SHP77 (cell line): ENCODE results near the gene CLPTM1.
"Not testable (repeated sequence)": the region's sequence is repeated elsewhere in the genome, so short reads cannot be mapped to it uniquely, and the experiment has no call there.

Experiments
- DNase-seq, 2 experiments: peaks; one replicate each; lab custom pipeline; 2025; lab: John Stamatoyannopoulos, UW

Gene CLPTM1, protein sequence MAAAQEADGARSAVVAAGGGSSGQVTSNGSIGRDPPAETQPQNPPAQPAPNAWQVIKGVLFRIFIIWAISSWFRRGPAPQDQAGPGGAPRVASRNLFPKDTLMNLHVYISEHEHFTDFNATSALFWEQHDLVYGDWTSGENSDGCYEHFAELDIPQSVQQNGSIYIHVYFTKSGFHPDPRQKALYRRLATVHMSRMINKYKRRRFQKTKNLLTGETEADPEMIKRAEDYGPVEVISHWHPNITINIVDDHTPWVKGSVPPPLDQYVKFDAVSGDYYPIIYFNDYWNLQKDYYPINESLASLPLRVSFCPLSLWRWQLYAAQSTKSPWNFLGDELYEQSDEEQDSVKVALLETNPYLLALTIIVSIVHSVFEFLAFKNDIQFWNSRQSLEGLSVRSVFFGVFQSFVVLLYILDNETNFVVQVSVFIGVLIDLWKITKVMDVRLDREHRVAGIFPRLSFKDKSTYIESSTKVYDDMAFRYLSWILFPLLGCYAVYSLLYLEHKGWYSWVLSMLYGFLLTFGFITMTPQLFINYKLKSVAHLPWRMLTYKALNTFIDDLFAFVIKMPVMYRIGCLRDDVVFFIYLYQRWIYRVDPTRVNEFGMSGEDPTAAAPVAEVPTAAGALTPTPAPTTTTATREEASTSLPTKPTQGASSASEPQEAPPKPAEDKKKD

DNA sequence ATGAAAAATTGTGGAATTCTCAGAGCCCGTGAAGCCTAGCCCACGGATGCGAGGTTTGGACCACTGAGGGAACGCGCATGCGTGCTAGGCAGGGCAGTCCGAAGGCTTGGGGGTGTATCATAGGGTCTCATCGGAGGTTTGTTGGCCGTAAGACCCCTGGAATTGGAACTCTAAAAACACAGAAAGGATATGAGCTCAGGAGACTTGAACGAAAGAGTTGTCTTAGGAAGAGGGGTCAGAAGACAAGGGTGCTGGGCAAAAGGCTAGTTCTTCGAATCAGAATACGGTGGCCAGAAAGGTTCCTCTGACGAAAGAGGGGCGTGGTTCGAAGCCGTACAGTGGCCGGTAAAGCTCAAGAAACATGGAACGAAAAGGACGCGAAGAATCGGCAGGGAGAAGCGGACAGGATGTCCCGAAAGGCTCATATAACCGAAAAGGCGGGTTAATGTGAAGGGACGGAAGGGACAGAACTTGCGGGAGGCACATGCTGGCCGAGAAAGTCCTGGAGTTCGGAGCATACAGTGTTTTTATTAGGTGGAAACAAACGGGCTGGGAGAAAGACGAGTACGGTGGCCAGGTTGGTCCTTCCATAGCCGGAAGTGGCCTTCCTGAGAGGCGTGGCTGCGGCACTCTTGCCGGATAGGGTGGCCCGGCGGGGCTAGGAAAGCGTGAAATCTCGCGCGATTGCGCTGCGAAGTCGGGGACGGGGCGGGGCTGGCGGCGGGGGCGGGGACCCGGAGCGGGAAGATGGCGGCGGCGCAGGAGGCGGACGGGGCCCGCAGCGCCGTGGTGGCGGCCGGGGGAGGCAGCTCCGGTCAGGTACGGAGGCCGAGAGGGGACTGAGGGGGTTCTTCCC lies at the start of gene CLPTM1:
CLPTM1 (plus strand) TSS at position 732 of the 856 bp plus-strand sequence; CDS start at position 748, 16 bp downstream.
- DNase-seq, result peak; percentile 88 to 93

DNA sequence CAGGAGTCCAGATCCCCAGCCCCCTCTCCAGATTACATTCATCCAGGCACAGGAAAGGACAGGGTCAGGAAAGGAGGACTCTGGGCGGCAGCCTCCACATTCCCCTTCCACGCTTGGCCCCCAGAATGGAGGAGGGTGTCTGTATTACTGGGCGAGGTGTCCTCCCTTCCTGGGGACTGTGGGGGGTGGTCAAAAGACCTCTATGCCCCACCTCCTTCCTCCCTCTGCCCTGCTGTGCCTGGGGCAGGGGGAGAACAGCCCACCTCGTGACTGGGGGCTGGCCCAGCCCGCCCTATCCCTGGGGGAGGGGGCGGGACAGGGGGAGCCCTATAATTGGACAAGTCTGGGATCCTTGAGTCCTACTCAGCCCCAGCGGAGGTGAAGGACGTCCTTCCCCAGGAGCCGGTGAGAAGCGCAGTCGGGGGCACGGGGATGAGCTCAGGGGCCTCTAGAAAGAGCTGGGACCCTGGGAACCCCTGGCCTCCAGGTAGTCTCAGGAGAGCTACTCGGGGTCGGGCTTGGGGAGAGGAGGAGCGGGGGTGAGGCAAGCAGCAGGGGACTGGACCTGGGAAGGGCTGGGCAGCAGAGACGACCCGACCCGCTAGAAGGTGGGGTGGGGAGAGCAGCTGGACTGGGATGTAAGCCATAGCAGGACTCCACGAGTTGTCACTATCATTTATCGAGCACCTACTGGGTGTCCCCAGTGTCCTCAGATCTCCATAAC lies 49.6 kb upstream of the CLPTM1 start, which contains the start of gene APOE:
APOE (plus strand) TSS at position 360 of the 724 bp plus-strand sequence. CDS start 829 bp downstream, outside the sequence.
- no peak for DNase-seq

DNA sequence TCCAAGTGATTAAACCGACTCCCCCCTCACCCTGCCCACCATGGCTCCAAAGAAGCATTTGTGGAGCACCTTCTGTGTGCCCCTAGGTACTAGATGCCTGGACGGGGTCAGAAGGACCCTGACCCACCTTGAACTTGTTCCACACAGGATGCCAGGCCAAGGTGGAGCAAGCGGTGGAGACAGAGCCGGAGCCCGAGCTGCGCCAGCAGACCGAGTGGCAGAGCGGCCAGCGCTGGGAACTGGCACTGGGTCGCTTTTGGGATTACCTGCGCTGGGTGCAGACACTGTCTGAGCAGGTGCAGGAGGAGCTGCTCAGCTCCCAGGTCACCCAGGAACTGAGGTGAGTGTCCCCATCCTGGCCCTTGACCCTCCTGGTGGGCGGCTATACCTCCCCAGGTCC lies 47.6 kb upstream of the CLPTM1 start:
- no peak for DNase-seq

DNA sequence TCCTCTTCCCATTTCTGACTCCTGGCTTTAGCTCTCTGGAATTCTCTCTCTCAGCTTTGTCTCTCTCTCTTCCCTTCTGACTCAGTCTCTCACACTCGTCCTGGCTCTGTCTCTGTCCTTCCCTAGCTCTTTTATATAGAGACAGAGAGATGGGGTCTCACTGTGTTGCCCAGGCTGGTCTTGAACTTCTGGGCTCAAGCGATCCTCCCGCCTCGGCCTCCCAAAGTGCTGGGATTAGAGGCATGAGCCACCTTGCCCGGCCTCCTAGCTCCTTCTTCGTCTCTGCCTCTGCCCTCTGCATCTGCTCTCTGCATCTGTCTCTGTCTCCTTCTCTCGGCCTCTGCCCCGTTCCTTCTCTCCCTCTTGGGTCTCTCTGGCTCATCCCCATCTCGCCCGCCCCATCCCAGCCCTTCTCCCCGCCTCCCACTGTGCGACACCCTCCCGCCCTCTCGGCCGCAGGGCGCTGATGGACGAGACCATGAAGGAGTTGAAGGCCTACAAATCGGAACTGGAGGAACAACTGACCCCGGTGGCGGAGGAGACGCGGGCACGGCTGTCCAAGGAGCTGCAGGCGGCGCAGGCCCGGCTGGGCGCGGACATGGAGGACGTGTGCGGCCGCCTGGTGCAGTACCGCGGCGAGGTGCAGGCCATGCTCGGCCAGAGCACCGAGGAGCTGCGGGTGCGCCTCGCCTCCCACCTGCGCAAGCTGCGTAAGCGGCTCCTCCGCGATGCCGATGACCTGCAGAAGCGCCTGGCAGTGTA lies 46.9 kb upstream of the CLPTM1 start:
- DNase-seq, result no peak

DNA sequence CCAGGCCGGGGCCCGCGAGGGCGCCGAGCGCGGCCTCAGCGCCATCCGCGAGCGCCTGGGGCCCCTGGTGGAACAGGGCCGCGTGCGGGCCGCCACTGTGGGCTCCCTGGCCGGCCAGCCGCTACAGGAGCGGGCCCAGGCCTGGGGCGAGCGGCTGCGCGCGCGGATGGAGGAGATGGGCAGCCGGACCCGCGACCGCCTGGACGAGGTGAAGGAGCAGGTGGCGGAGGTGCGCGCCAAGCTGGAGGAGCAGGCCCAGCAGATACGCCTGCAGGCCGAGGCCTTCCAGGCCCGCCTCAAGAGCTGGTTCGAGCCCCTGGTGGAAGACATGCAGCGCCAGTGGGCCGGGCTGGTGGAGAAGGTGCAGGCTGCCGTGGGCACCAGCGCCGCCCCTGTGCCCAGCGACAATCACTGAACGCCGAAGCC lies 46.3 kb upstream of the CLPTM1 start:
- DNase-seq, result no peak

DNA sequence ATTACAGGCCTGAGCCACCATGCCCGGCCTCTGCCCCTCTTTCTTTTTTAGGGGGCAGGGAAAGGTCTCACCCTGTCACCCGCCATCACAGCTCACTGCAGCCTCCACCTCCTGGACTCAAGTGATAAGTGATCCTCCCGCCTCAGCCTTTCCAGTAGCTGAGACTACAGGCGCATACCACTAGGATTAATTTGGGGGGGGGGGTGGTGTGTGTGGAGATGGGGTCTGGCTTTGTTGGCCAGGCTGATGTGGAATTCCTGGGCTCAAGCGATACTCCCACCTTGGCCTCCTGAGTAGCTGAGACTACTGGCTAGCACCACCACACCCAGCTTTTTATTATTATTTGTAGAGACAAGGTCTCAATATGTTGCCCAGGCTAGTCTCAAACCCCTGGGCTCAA lies 45.4 kb upstream of the CLPTM1 start:
- DNase-seq, result no peak

DNA sequence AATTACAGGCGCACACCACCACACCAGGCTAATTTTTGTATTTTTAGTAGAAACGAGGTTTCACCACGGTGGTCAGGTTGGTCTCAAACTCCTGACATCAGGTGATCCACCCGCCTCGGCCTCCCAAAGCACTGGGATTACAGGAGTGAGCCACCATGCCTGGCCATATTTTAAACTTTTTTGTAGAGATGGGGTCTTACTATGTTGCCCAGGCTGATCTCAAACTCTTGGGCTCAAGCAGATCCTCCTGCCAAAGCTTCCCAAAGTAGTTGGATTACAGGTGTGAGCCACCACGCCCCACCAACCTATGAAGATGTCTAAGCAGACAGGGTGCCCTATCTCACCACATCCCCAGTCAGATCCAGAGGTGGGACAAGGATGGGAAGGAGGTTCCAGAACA lies 43.3 kb upstream of the CLPTM1 start:
- DNase-seq, result not testable (repeated sequence)

DNA sequence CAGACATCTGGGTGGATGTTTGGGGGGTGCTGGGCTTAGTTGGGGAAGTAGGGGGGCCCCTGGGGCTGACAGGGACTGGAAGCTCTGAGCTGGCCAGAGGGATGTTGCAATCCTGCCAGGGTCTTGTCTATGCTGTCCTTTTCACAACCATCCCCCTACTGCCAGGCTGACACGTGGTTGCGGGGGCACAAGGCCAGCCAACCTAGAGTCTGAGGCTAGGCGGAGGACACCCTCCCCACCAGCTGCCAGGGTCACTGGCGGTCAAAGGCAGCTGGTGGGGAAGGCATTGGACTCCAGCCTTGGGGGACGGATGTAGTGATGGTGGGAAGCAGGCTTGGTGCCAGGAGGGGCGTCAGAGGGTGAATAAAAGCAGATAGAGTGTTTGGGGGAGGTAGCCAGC lies 42.3 kb upstream of the CLPTM1 start:
- DNase-seq, result no peak

DNA sequence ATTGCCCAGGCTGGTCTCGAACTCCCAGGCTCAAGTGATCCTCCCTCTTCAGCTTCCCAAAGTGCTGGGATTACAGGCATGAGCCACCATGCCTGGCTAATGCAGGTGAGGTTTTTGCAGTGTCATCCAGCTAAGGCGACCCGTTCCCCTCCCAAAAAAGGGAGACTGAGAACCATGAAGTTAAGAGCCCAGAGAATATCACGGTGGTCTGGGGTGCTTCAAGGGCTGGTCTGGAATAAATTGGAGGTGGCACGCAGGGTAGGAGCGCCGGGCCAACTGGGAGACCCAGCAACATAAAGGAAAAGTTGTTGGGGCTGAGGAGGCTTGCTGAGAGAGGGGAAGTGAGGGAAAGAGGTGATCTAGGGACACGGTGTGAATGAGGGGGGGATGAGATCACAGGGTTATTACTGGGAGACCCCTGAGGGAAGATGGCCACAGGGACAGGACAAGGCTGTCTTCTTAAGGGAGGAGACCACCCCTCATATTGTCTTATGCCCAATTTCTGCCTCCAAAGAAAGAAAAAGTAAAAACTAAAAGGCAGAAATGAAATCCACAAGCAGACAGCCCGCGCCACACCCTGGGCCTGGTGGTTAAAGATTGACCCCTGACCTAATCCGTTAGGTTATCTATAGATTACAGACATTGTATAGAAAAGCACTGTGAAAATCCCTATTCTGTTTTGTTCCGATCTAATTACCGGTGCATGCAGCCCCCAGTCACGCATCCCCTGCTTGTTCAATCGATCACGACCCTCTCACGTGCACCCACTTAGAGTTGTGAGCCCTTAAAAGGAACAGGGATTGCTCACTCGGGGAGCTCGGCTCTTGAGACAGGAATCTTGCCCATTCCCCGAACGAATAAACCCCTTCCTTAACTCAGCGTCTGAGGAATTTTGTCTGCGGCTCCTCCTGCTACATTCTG lies 41.4 kb upstream of the CLPTM1 start:
- DNase-seq, result not testable (repeated sequence)

DNA sequence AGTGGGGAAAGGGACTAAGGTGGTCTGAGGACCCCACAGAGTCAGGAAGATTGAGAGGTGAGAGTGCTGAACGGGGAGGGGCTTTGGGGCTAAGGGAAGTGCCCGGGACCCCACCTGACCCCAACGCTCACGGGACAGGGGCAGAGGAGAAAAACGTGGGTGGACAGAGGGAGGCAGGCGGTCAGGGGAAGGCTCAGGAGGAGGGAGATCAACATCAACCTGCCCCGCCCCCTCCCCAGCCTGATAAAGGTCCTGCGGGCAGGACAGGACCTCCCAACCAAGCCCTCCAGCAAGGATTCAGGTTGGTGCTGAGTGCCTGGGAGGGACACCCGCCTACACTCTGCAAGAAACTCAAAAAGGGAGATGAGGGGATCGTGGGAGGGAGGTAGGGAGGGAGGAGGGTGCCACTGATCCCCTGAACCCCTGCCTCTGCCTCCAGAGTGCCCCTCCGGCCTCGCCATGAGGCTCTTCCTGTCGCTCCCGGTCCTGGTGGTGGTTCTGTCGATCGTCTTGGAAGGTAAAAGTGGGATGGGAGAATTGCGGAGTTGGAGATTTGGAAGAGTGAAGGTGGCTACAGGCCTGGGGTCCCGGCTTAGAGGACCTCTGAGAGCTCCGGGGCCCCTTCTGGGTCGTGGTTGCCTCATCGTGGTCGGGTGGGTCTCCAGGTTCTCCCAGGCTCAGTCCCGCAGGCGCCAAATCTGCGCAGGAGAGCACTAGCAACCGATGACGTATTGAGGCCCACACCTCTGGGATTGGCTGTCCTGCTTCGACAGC lies 40.6 kb upstream of the CLPTM1 start, which contains the start of gene APOC1:
APOC1 (plus strand) TSS at position 176 of the 774 bp plus-strand sequence; CDS start at position 460, 284 bp downstream.
- peak; percentile 74 to 77 for DNase-seq

DNA sequence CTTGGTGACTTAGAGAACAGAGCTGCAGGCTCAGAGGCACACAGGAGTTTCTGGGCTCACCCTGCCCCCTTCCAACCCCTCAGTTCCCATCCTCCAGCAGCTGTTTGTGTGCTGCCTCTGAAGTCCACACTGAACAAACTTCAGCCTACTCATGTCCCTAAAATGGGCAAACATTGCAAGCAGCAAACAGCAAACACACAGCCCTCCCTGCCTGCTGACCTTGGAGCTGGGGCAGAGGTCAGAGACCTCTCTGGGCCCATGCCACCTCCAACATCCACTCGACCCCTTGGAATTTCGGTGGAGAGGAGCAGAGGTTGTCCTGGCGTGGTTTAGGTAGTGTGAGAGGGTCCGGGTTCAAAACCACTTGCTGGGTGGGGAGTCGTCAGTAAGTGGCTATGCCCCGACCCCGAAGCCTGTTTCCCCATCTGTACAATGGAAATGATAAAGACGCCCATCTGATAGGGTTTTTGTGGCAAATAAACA lies 30.9 kb upstream of the CLPTM1 start:
- no peak for DNase-seq

DNA sequence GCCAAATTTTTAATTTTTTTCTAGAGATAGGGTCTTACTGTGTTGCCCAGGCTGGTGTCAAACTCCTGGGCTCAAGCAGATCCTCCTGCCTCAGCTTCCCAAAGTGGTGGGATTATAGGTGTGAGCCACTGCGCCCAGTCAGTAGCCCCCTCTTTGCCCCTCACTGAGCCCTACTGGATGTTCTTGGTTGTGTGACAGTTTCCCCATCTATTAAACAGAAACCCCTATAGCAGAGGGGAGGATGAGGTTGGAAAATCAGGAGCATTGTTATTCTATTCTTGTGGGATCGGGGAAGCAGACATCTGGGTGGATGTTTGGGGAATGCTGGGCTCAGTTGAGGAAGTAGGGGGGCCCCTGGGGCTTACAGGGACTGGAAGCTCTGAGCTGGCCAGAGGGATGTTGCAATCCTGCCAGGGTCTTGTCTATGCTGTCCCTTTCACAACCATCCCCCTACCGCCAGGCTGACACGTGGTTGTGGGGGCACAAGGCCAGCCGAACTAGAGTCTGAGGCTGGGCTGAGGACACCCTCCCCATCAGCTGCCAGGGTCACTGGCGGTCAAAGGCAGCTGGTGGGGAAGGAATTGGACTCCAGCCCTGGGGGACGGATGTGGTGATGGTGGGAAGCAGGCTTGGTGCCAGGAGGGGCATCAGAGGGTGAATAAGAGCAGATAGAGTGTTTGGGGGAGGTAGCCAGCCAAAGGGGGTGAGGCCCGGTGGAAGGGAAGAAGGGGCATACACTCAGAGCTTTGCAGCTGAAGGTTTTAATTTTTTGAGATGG lies 29.9 kb upstream of the CLPTM1 start:
- no peak for DNase-seq

DNA sequence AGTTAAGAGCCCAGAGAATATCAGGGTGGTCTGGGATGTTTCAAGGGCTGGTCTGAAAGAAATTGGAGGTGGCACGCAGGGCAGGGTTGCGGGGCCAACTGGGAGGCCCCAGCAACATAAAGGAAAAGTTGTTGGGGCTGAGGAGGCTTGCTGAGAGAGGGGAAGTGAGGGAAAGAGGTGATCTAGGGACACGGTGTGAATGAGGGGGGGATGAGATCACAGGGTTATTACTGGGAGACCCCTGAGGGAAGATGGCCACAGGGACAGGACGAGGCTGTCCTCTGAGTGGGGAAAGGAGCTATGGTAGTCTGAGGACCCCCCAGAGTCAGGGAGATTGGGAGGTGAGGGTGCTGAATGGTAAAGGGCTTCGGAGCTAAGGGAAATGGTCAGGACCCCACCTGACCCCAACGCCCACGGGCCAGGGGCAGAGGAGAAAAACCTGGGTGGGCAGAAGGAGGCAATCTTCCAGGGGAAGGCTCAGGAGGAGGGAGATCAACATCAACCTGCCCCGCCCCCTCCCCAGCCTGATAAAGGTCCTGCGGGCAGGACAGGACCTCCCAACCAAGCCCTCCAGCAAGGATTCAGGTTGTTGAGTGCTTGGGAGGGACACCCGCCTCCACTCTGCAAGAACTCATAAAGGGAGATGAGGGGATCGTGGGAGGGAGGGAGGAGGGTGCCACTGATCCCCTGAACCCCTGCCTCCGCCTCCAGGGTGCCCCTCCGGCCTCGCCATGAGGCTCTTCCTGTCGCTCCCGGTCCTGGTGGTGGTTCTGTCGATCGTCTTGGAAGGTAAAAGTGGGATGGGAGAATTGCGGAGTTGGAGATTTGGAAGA lies 28.7 kb upstream of the CLPTM1 start:
- DNase-seq, result not testable (repeated sequence)

DNA sequence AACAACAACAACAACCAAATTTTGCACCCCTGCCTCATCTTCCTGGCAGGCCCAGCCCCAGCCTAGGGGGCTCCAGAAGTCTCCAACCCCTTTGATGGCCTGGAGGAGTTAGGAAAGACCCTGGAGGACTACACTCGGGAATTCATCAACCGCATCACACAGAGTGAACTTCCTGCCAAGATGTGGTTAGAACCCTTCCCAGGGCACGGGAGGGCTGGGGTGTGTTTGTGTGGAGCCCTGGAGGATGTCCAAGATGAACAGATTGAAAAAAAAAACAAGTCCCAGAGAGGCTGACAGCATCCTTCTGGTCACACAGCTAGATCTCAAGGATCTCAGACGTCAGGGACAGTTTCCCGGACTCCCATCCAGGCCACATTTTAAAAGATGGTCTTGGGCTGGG lies 27.4 kb upstream of the CLPTM1 start:
- no peak for DNase-seq

DNA sequence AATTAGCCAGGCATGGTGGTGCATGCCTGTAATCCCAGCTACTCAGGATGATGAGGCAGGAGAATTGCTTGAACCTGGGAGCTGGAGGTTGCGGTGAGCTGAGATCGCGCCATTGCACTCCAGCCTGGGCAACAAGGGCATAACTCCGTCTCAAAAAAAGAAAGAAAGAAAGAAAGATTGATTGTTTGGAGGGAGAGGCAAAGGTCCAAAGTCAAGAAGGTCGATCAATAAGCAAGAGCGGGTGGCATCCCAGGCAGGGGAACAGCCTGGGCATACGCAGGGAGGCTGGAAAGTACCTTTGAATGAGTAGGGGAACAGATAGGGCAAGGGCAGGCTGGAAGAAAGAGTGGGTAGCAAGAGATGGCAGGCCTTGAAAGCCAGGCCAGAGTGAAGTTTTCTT lies 25.1 kb upstream of the CLPTM1 start:
- DNase-seq, result no peak

DNA sequence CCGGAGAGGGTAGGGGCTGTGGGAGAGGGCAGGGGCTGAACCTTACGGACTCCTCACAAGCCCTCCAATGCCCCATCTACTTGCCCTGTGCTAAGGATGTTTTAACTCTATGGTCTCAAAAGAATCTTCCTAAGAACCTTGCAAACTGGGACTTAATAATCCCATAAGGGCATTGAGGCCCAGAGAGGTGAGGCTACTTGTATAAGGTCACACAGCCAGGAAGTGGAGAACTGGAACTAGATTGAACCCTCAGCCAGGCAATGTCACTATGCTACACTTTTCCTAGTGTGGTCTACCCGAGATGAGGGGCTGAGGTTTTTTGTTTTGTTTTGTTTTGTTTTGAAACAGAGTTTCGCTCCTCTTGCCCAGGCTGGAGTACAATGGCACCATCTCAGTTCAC lies 23.6 kb upstream of the CLPTM1 start:
- DNase-seq, result no peak

DNA sequence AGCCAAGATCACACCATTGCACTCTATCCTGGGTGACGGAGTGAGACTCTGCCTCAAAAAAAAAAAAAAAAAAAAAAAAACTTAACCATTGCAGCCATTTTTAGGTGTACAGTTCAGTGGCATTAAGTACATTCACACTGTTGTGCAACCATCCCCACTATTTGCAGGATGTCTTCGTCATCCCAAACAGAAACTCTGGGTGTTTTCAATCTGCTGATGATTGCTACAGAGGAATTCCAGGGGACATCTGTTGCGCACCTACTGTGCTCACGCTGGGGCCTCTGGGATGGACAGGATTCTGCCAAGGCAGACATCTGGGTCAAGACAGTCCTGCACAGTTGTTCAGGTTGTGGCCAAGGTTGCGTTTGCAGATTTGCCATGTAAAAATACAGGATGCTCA lies 15.5 kb upstream of the CLPTM1 start:
- DNase-seq, result no peak
